K562 (cell line): ENCODE results near the gene GRB2. TPM values are rescaled to one million over a fixed set of nuclear protein-coding genes. Genes with fewer than 3 reads are reported as not detected.
"Not testable (repeated sequence)": the region's sequence is repeated elsewhere in the genome, so short reads cannot be mapped to it uniquely, and the experiment has no call there.

Experiments used
- CC2D1A ChIP-seq: fragments of 450-650 bp; IDR thresholded peaks from 2 replicates; pipeline ENCODE4 v1.6.1; 2017; ENCODE audit warnings: mild to moderate bottlenecking
- CREM ChIP-seq: IDR thresholded peaks from 2 replicates; pipeline ENCODE4 v1.6.1; 2014; ENCODE audit warnings: antibody characterized with exemption, low read depth
- DACH1 ChIP-seq: fragments of 450-650 bp; IDR thresholded peaks from 2 replicates; pipeline ENCODE4 v1.6.1; 2018; ENCODE audit not compliant: partially characterized antibody
- ESRRA ChIP-seq: fragments of 450-650 bp; IDR thresholded peaks from 2 replicates; pipeline ENCODE4 v1.6.1; 2014; ENCODE audit warnings: low read depth, mild to moderate bottlenecking, moderate library complexity, borderline replicate concordance
- FOSL1 ChIP-seq: fragments of 200-800 bp; sonication (Bioruptor generic); conservative IDR thresholded peaks from 2 replicates; pipeline ENCODE4 v1.6.1; 2016; ENCODE audit warnings: missing genetic modification characterization, missing compliant biosample characterization
- HDAC3 ChIP-seq: fragments of 450-650 bp; IDR thresholded peaks from 2 replicates; pipeline ENCODE4 v1.6.1; 2018; ENCODE audit warnings: borderline replicate concordance, mild to moderate bottlenecking, moderate library complexity; ENCODE audit not compliant: partially characterized antibody
- JUN ChIP-seq, 2 experiments: sonication (generic) in 1 of 2; formaldehyde crosslinking in 1 of 2; IDR thresholded peaks; 2 replicates each; pipeline versions ENCODE4 v1.6.1 to v1.8.0; 2012 to 2022; ENCODE audit warnings: borderline replicate concordance in 2 of 2, mild to moderate bottlenecking in 2 of 2, improper control_type of control experiment in 1 of 2, low read depth in 1 of 2, low read length in 1 of 2, missing genetic modification reagents in 1 of 2
- JUND ChIP-seq, 2 experiments: IDR thresholded peaks; 2 replicates in 1 of 2; 3 replicates in 1 of 2; pipeline ENCODE4 v1.6.1; 2011; ENCODE audit warnings: borderline replicate concordance in 2 of 2, low read depth in 2 of 2, low read length in 2 of 2, improper control_type of control experiment in 1 of 2, missing biosample characterization in 1 of 2, missing genetic modification characterization in 1 of 2, missing genetic modification reagents in 1 of 2
- KDM1A ChIP-seq, 2 experiments: fragments of 450-650 bp; IDR thresholded peaks; 2 replicates each; pipeline ENCODE4 v1.6.1; 2016; ENCODE audit warnings: mild to moderate bottlenecking in 2 of 2
- NCOR1 ChIP-seq: fragments of 450-650 bp; IDR thresholded peaks from 2 replicates; pipeline ENCODE4 v1.6.1; 2016; ENCODE audit warnings: mild to moderate bottlenecking, moderate library complexity
- NFATC3 ChIP-seq: fragments of 450-650 bp; IDR thresholded peaks from 2 replicates; pipeline ENCODE4 v1.6.1; 2017; ENCODE audit warnings: mild to moderate bottlenecking
- NR2C1 ChIP-seq, 2 experiments: fragments of 450-650 bp; IDR thresholded peaks; 2 replicates each; pipeline ENCODE4 v1.6.1; 2017; ENCODE audit warnings: mild to moderate bottlenecking in 2 of 2, antibody characterized with exemption in 1 of 2, inconsistent platforms in 1 of 2, missing compliant biosample characterization in 1 of 2, missing genetic modification characterization in 1 of 2
- NR2C2 ChIP-seq, 2 experiments: fragments of 200-800 bp in 1 of 2; sonication (Bioruptor generic) in 1 of 2; sonication (generic) in 1 of 2; formaldehyde crosslinking in 1 of 2; IDR thresholded peaks; 2 replicates each; pipeline versions ENCODE4 v1.6.1 to v1.8.0; 2016 to 2022; ENCODE audit warnings: mild to moderate bottlenecking in 1 of 2, missing compliant biosample characterization in 1 of 2, missing genetic modification characterization in 1 of 2, missing genetic modification reagents in 1 of 2
- polyA plus RNA-seq, 8 experiments: library from polyadenylated mRNA; depleted of rRNA in 4 of 8; stranded (reverse) in 5 of 8; unstranded in 3 of 8; fragments of >200 nt; fragmentation: Nextera tagmentation in 2 of 8; fragmentation: Illumina TruSeq in 1 of 8; extraction: Ambion mirVana in 2 of 8; extraction: Trizol in 1 of 8; gene quantifications; 2 replicates each; pipeline versions ENCODE4 v1.2.1 to v1.2.3, GENCODE V29; 2011 to 2014; ENCODE audit warnings: inconsistent platforms in 1 of 8, missing spikeins in 1 of 8
- total RNA-seq, 7 experiments: library from RNA; depleted of rRNA in 6 of 7; stranded (reverse); fragments of >200 nt in 6 of 7; fragmentation: Illumina TruSeq in 2 of 7; extraction: Trizol in 2 of 7; gene quantifications; 2 replicates each; pipeline versions ENCODE4 v1.2.1 to v1.2.3, GENCODE V29; 2011 to 2021; ENCODE audit warnings: low replicate concordance in 1 of 7
- TF ChIP-seq, protein P1 (sequence below), 2 experiments: fragments of 450-650 bp; IDR thresholded peaks; 2 replicates each; pipeline ENCODE4 v1.6.1; 2016; ENCODE audit warnings: mild to moderate bottlenecking in 2 of 2, borderline replicate concordance in 1 of 2, low read depth in 1 of 2, moderate library complexity in 1 of 2
- TF ChIP-seq, protein P2 (sequence below): fragments of 450-650 bp; IDR thresholded peaks from 2 replicates; pipeline ENCODE4 v1.6.1; 2016; ENCODE audit warnings: missing biosample characterization, missing genetic modification characterization

The GRB2 gene
- total and polyA plus RNA-seq, 9 of the 15 experiments (the other 6 are each of a cell fraction or from before 2014, with no cell fraction given) = 57.2 to 136 (median 84.8) TPM

GRCh38 chr17:75367838-75368789 lies 37.4 kb downstream of the GRB2 start (continued):
- TF ChIP-seq DACH1 = peak; percentile 97
- peak; percentile 26; the same call in 1 of the 2 replicates for TF ChIP-seq CREM
- peak; percentile 46 for TF ChIP-seq HDAC3
- 0 out of 2 replicates have a peak, but pooled peaks have one; percentile 32 for TF ChIP-seq ESRRA
- TF ChIP-seq, protein P1, sequence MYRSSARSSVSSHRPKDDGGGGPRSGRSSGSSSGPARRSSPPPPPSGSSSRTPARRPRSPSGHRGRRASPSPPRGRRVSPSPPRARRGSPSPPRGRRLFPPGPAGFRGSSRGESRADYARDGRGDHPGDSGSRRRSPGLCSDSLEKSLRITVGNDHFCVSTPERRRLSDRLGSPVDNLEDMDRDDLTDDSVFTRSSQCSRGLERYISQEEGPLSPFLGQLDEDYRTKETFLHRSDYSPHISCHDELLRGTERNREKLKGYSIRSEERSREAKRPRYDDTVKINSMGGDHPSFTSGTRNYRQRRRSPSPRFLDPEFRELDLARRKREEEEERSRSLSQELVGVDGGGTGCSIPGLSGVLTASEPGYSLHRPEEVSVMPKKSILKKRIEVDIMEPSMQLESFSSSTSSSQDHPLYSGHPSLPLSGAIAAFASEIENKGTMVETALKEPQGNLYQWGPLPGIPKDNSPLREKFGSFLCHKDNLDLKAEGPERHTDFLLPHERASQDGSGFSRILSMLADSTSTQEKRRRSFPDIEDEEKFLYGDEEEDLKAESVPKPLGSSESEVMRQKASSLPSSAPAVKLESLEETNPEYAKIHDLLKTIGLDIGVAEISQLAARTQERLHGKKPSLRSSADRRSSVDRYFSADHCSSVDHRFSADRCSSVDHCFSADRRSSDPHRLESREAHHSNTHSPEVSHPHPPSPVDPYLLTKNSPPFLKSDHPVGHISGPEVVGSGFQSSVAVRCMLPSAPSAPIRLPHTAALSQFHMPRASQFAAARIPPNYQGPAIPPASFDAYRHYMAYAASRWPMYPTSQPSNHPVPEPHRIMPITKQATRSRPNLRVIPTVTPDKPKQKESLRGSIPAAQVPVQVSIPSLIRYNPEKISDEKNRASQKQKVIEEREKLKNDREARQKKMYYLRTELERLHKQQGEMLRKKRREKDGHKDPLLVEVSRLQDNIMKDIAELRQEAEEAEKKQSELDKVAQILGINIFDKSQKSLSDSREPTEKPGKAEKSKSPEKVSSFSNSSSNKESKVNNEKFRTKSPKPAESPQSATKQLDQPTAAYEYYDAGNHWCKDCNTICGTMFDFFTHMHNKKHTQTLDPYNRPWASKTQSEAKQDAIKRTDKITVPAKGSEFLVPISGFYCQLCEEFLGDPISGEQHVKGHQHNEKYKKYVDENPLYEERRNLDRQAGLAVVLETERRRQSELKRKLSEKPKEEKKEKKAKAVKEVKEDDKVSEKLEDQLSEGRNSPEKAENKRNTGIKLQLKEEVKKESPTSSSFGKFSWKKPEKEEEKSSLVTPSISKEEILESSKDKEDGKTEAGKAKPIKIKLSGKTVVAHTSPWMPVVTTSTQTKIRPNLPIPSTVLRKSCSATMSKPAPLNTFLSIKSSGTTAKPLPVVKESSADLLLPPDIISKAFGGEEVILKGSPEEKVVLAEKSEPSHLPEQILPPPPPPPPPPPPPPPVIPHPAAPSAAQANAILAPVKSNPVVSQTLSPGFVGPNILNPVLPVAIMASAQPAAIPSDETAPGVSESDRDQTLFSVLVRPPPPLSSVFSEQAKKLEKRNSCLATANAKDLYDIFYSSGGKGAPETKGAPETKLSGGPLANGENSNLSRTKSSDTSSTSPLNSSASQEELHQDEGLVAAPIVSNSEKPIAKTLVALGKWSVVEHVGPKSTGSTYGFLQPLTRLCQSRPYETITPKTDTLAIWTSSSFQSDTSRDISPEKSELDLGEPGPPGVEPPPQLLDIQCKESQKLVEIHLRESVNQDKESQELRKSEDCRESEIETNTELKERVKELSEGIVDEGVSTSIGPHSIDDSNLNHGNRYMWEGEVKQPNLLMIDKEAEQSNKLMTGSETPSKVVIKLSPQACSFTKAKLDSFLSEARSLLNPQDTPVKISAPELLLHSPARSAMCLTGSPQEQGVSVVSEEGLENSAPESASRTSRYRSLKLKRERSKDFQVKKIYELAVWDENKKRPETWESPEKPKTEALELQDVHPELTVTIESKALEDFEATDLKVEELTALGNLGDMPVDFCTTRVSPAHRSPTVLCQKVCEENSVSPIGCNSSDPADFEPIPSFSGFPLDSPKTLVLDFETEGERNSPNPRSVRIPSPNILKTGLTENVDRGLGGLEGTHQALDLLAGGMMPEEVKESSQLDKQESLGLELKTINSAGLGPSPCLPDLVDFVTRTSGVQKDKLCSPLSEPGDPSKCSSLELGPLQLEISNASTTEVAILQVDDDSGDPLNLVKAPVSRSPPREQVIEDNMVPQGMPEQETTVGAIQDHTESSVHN (IDR thresholded peaks at IDR 0.05; ENCODE audit: borderline replicate concordance in 1 of 2, low read depth in 1 of 2) = peak in 1 of 2 experiments; percentile 69; a peak in 1 of 4 replicates
- peak; percentile 49 for TF ChIP-seq FOSL1 (tag)
- peak; percentile 97 for TF ChIP-seq NFATC3
- TF ChIP-seq JUN (IDR thresholded peaks at IDR 0.05; ENCODE audit: borderline replicate concordance, low read depth, low read length) = peak; percentile 52
- not testable (repeated sequence) for TF ChIP-seq JUN (CRISPR knock-in tag; IDR thresholded peaks at IDR 0.05; ENCODE audit: borderline replicate concordance); NR2C2 (CRISPR knock-in tag; IDR thresholded peaks at IDR 0.05); NR2C1 (tag; IDR thresholded peaks at IDR 0.05); JUND (tag; IDR thresholded peaks at IDR 0.05; ENCODE audit: borderline replicate concordance, low read depth, low read length)
- TF ChIP-seq KDM1A (IDR thresholded peaks at IDR 0.05) = peak; percentile 28 to 50; a peak in 2 of 4 replicates
- TF ChIP-seq NCOR1 = peak; percentile 73
- peak; percentile 94 for TF ChIP-seq CC2D1A
- TF ChIP-seq, protein P2, sequence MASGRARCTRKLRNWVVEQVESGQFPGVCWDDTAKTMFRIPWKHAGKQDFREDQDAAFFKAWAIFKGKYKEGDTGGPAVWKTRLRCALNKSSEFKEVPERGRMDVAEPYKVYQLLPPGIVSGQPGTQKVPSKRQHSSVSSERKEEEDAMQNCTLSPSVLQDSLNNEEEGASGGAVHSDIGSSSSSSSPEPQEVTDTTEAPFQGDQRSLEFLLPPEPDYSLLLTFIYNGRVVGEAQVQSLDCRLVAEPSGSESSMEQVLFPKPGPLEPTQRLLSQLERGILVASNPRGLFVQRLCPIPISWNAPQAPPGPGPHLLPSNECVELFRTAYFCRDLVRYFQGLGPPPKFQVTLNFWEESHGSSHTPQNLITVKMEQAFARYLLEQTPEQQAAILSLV (tag) = 0 out of 2 replicates have a peak, but pooled peaks have one; percentile 29
- peak; percentile 83 for TF ChIP-seq NR2C2 (tag; IDR thresholded peaks at IDR 0.05)
- TF ChIP-seq NR2C1 (IDR thresholded peaks at IDR 0.05) = peak; percentile 30; the same call in 1 of the 2 replicates
- peak; percentile 65 for TF ChIP-seq JUND (IDR thresholded peaks at IDR 0.05; ENCODE audit: borderline replicate concordance, low read depth, low read length)
